K562 (cell line): ENCODE data around the gene KCTD11. TPM values are rescaled to one million over a fixed set of nuclear protein-coding genes. Genes with fewer than 3 reads are reported as not detected.

ENCODE experiments used
- BHLHE40 ChIP-seq: IDR thresholded peaks from 2 replicates; pipeline ENCODE4 v1.6.1; 2011; ENCODE audit warnings: low read length, improper control_type of control experiment
- CCNT2 ChIP-seq: IDR thresholded peaks from 2 replicates; pipeline ENCODE4 v1.6.1; 2011; ENCODE audit warnings: borderline replicate concordance, low read depth, mild to moderate bottlenecking, moderate library complexity, mixed read lengths, low read length; ENCODE audit not compliant: insufficient read length; ENCODE audit errors: extremely low read depth
- DPF2 ChIP-seq: fragments of 450-650 bp; IDR thresholded peaks from 2 replicates; pipeline ENCODE4 v1.6.1; 2016
- JUNB ChIP-seq: fragments of 450-650 bp; formaldehyde crosslinking; conservative IDR thresholded peaks from 2 replicates; pipeline ENCODE4 v1.4.0; 2020; ENCODE audit warnings: mild to moderate bottlenecking
- KHSRP ChIP-seq: fragments of 450-650 bp; IDR thresholded peaks from 2 replicates; pipeline ENCODE4 v1.6.1; 2017
- MCM5 ChIP-seq: fragments of 450-650 bp; IDR thresholded peaks from 2 replicates; pipeline ENCODE4 v1.6.1; 2016; ENCODE audit warnings: low read depth
- NR1H2 ChIP-seq: sonication (generic); formaldehyde crosslinking; IDR thresholded peaks from 2 replicates; pipeline ENCODE4 v1.4.0; 2020; ENCODE audit warnings: mild to moderate bottlenecking, missing genetic modification reagents
- RBFOX2 ChIP-seq: fragments of 200-400 bp; formaldehyde crosslinking; IDR thresholded peaks from 2 replicates; pipeline ENCODE4 v1.6.1; 2017; ENCODE audit warnings: low read depth, mild to moderate bottlenecking, low read length, moderate library complexity
- RUNX1 ChIP-seq: sonication (generic); IDR thresholded peaks from 2 replicates; pipeline ENCODE4 v1.6.1; 2016; ENCODE audit warnings: antibody characterized with exemption, low read depth
- SIN3A ChIP-seq, 2 experiments: fragments of 150-350 bp in 1 of 2; IDR thresholded peaks; 2 replicates each; pipeline ENCODE4 v1.6.1; 2011 to 2016; ENCODE audit warnings: borderline replicate concordance in 2 of 2, low read depth in 2 of 2, low read length in 2 of 2, mild to moderate bottlenecking in 2 of 2, moderate library complexity in 2 of 2; ENCODE audit not compliant: control insufficient read depth in 1 of 2
- SMARCA4 ChIP-seq: fragments of 450-650 bp; IDR thresholded peaks from 2 replicates; pipeline ENCODE4 v1.6.1; 2016
- ZFX ChIP-seq: sonication (generic); formaldehyde crosslinking; IDR thresholded peaks from 2 replicates; pipeline ENCODE4 v1.8.0; 2022; ENCODE audit warnings: mild to moderate bottlenecking, missing genetic modification reagents, moderate library complexity
- ZKSCAN3 ChIP-seq: fragments of 250-450 bp; sonication (Bioruptor Pico); IDR thresholded peaks from 2 replicates; pipeline ENCODE4 v1.4.0; 2020
- ZNF717 ChIP-seq: fragments of 250-450 bp; sonication (Bioruptor Pico); IDR thresholded peaks from 2 replicates; pipeline ENCODE4 v1.5.0; 2021
- polyA plus RNA-seq, 8 experiments: library from polyadenylated mRNA; depleted of rRNA in 4 of 8; stranded (reverse) in 5 of 8; unstranded in 3 of 8; fragments of >200 nt; fragmentation: Nextera tagmentation in 2 of 8; fragmentation: Illumina TruSeq in 1 of 8; extraction: Ambion mirVana in 2 of 8; extraction: Trizol in 1 of 8; gene quantifications; 2 replicates each; pipeline versions ENCODE4 v1.2.1 to v1.2.3, GENCODE V29; 2011 to 2014; ENCODE audit warnings: inconsistent platforms in 1 of 8, missing spikeins in 1 of 8
- total RNA-seq, 7 experiments: library from RNA; depleted of rRNA in 6 of 7; stranded (reverse); fragments of >200 nt in 6 of 7; fragmentation: Illumina TruSeq in 2 of 7; extraction: Trizol in 2 of 7; gene quantifications; 2 replicates each; pipeline versions ENCODE4 v1.2.1 to v1.2.3, GENCODE V29; 2011 to 2021; ENCODE audit warnings: low replicate concordance in 1 of 7
- TF ChIP-seq, protein P1 (sequence below): fragments of 450-650 bp; IDR thresholded peaks from 2 replicates; pipeline ENCODE4 v1.6.1; 2016; ENCODE audit warnings: borderline replicate concordance
- TF ChIP-seq, protein P2 (sequence below): fragments of 250-450 bp; sonication (Bioruptor Pico); IDR thresholded peaks from 2 replicates; pipeline ENCODE4 v1.4.0; 2020; ENCODE audit warnings: borderline replicate concordance
- TF ChIP-seq, protein P3 (sequence below), 2 experiments: IDR thresholded peaks; 2 replicates each; pipeline ENCODE4 v1.6.1; 2012; ENCODE audit warnings: improper control_type of control experiment in 2 of 2, low read depth in 2 of 2, low read length in 2 of 2, borderline replicate concordance in 1 of 2
- TF ChIP-seq, protein P4 (sequence below): conservative IDR thresholded peaks from 2 replicates; pipeline ENCODE4 v1.6.1; 2011; ENCODE audit warnings: low read depth, mild to moderate bottlenecking, low read length; ENCODE audit not compliant: control insufficient read depth
- TF ChIP-seq, protein P5 (sequence below): fragments of 250-450 bp; sonication (Bioruptor Pico); IDR thresholded peaks from 2 replicates; pipeline ENCODE4 v1.5.0; 2021; ENCODE audit warnings: mild to moderate bottlenecking, borderline replicate concordance

KCTD11 gene
- total and polyA plus RNA-seq, 9 of the 15 experiments (the other 6 are each of a cell fraction or from before 2014, with no cell fraction given): 0.01 to 3.2 (median 2.5) TPM; not detected in 1

DNA sequence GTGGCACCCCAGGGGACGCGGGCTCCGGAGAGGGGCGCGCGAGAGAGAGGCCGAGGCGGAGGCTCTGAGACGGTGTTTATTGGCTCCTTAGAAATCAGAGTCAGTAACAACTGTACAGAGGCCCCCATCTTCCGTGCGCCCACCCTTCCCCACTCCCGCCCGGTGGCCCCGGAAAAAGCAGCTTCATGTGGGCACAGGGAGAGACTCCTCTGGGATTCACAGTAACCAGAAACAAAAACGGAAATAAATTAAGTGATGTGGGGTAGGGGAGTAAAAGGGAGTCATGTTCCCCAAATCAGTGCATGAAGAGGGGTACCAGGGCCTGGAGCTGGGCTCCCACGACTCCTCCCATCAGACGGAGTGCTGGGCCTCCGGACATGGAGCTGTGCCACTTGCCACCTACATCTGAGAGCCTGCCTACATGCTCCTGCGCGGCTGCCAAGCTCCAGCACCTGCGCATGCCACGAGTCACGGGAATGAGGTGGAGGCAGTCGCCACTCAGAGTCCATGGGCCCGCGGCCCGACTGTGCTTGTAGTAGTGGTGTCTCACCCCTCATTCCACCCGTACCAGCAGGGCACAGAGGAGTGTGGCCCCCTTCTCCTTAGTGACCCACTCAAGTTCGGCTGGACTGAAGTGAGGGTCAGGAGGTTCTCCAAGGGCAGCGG is 36.3 kb upstream of the KCTD11 start (continued):
- TF ChIP-seq, protein P1, sequence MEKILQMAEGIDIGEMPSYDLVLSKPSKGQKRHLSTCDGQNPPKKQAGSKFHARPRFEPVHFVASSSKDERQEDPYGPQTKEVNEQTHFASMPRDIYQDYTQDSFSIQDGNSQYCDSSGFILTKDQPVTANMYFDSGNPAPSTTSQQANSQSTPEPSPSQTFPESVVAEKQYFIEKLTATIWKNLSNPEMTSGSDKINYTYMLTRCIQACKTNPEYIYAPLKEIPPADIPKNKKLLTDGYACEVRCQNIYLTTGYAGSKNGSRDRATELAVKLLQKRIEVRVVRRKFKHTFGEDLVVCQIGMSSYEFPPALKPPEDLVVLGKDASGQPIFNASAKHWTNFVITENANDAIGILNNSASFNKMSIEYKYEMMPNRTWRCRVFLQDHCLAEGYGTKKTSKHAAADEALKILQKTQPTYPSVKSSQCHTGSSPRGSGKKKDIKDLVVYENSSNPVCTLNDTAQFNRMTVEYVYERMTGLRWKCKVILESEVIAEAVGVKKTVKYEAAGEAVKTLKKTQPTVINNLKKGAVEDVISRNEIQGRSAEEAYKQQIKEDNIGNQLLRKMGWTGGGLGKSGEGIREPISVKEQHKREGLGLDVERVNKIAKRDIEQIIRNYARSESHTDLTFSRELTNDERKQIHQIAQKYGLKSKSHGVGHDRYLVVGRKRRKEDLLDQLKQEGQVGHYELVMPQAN: no peak
- TF ChIP-seq SMARCA4: no peak
- no peak for TF ChIP-seq JUNB (CRISPR knock-in tag)
- TF ChIP-seq DPF2: no peak
- peak; percentile 8; the same call in 1 of the 2 replicates for TF ChIP-seq ZFX (CRISPR knock-in tag)
- TF ChIP-seq RBFOX2: no peak; the same call in 1 of the 2 replicates
- TF ChIP-seq BHLHE40: no peak
- TF ChIP-seq KHSRP: no peak
- TF ChIP-seq, protein P2, sequence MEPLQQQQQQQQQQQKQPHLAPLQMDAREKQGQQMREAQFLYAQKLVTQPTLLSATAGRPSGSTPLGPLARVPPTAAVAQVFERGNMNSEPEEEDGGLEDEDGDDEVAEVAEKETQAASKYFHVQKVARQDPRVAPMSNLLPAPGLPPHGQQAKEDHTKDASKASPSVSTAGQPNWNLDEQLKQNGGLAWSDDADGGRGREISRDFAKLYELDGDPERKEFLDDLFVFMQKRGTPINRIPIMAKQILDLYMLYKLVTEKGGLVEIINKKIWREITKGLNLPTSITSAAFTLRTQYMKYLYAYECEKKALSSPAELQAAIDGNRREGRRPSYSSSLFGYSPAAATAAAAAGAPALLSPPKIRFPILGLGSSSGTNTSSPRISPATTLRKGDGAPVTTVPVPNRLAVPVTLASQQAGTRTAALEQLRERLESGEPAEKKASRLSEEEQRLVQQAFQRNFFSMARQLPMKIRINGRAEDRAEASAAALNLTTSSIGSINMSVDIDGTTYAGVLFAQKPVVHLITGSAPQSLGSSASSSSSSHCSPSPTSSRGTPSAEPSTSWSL (CRISPR knock-in tag): no peak
- no peak for TF ChIP-seq NR1H2 (CRISPR knock-in tag)
- no peak for TF ChIP-seq ZKSCAN3 (CRISPR knock-in tag)
- TF ChIP-seq, protein P3, sequence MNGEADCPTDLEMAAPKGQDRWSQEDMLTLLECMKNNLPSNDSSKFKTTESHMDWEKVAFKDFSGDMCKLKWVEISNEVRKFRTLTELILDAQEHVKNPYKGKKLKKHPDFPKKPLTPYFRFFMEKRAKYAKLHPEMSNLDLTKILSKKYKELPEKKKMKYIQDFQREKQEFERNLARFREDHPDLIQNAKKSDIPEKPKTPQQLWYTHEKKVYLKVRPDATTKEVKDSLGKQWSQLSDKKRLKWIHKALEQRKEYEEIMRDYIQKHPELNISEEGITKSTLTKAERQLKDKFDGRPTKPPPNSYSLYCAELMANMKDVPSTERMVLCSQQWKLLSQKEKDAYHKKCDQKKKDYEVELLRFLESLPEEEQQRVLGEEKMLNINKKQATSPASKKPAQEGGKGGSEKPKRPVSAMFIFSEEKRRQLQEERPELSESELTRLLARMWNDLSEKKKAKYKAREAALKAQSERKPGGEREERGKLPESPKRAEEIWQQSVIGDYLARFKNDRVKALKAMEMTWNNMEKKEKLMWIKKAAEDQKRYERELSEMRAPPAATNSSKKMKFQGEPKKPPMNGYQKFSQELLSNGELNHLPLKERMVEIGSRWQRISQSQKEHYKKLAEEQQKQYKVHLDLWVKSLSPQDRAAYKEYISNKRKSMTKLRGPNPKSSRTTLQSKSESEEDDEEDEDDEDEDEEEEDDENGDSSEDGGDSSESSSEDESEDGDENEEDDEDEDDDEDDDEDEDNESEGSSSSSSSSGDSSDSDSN (IDR thresholded peaks at IDR 0.05; ENCODE audit: borderline replicate concordance in 1 of 2, low read depth in 2 of 2, low read length in 2 of 2): 0 out of 4 replicates have a peak, but pooled peaks of 1 of the 2 experiments have one; percentile 1
- TF ChIP-seq RUNX1: no peak
- TF ChIP-seq MCM5: no peak
- TF ChIP-seq ZNF717 (CRISPR knock-in tag): no peak
- no peak for TF ChIP-seq SIN3A (IDR thresholded peaks at IDR 0.05; ENCODE audit: borderline replicate concordance in 2 of 2, control insufficient read depth in 1 of 2, low read depth in 2 of 2, low read length in 2 of 2)
- TF ChIP-seq, protein P4, sequence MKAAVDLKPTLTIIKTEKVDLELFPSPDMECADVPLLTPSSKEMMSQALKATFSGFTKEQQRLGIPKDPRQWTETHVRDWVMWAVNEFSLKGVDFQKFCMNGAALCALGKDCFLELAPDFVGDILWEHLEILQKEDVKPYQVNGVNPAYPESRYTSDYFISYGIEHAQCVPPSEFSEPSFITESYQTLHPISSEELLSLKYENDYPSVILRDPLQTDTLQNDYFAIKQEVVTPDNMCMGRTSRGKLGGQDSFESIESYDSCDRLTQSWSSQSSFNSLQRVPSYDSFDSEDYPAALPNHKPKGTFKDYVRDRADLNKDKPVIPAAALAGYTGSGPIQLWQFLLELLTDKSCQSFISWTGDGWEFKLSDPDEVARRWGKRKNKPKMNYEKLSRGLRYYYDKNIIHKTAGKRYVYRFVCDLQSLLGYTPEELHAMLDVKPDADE: no peak
- TF ChIP-seq CCNT2: no peak
- TF ChIP-seq, protein P5, sequence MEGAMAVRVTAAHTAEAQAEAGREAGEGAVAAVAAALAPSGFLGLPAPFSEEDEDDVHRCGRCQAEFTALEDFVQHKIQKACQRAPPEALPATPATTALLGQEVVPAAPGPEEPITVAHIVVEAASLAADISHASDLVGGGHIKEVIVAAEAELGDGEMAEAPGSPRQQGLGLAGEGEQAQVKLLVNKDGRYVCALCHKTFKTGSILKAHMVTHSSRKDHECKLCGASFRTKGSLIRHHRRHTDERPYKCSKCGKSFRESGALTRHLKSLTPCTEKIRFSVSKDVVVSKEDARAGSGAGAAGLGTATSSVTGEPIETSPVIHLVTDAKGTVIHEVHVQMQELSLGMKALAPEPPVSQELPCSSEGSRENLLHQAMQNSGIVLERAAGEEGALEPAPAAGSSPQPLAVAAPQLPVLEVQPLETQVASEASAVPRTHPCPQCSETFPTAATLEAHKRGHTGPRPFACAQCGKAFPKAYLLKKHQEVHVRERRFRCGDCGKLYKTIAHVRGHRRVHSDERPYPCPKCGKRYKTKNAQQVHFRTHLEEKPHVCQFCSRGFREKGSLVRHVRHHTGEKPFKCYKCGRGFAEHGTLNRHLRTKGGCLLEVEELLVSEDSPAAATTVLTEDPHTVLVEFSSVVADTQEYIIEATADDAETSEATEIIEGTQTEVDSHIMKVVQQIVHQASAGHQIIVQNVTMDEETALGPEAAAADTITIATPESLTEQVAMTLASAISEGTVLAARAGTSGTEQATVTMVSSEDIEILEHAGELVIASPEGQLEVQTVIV (CRISPR knock-in tag): no peak
